HT-29 (cell line): ENCODE results near the gene UBTF. TPM values are rescaled to one million over a fixed set of nuclear protein-coding genes. Genes with fewer than 3 reads are reported as not detected.

Experiments
- DNase-seq: peaks from one replicate; pipeline ENCODE4 v3.0.0-alpha.2; 2015; ENCODE audit warnings: low spot score
- total RNA-seq: library from RNA; depleted of rRNA; stranded (reverse); fragments of >200 nt; shearing (Covaris generic); gene quantifications from 2 replicates; pipeline ENCODE4 v1.2.3, GENCODE V29; 2014

UBTF gene
- total RNA-seq, 1 experiment from 2014 or later, result 61.8 TPM

- DNase-seq, result no peak
Observed at GRCh38 chr17:44216173-44216572, 3.3 kb downstream of the UBTF start.

GRCh38 chr17:44214896-44215295 is 4.6 kb downstream of the UBTF start:
- DNase-seq, result no peak

DNA sequence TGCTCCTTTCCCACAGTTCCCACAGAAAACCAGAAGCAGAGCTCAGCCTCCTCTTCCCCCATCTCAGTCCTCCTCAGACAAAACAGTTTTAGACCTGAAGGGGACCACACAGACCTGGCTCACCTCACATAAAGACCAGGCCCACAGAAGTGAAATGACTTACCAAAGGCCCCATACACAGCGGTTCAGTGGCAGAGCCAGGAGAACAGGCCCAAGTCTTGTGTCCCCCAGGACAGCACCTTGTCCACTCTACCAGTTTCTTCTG is 5.3 kb downstream of the UBTF start:
- DNase-seq, result no peak

DNA sequence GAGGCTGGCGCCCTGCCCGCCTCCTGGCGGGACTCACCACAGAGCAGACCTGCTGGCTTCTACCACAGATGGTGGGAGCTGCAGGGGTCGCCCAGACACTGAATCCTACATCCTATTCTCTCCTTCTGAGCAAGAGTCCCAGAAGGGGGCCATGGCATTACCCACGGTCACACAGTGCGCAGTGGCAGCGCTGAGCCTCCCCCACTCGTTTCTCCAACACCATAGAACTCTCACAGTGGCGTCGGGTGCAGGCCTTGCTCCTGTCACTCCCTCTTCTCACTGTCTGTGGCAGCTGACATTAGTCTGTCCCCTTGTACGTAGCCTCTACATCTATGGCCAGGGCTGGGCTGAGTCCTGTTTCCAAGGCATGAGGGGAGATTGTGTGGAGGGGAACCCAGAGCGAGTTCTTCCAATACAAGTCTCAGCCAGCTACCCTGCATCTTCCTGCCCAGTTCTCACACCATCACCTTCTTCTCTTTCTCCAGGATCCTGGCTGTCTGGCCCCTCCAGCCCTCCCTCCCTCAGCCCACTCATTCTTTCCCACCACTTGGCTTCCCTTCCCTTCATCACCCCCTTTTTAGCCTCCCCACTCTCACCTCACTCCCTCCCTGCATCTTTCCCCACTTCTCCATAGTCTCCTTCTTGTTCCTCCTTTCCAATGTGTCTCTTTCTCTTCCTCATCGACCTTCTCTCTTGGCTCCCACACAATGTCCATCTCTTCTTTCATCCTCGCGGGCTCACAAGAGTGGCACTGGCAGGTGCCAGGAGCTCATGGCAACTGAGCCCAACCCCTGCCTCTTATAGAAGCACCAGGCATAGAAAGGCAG is 5.9 kb downstream of the UBTF start:
- DNase-seq, result no peak

DNA sequence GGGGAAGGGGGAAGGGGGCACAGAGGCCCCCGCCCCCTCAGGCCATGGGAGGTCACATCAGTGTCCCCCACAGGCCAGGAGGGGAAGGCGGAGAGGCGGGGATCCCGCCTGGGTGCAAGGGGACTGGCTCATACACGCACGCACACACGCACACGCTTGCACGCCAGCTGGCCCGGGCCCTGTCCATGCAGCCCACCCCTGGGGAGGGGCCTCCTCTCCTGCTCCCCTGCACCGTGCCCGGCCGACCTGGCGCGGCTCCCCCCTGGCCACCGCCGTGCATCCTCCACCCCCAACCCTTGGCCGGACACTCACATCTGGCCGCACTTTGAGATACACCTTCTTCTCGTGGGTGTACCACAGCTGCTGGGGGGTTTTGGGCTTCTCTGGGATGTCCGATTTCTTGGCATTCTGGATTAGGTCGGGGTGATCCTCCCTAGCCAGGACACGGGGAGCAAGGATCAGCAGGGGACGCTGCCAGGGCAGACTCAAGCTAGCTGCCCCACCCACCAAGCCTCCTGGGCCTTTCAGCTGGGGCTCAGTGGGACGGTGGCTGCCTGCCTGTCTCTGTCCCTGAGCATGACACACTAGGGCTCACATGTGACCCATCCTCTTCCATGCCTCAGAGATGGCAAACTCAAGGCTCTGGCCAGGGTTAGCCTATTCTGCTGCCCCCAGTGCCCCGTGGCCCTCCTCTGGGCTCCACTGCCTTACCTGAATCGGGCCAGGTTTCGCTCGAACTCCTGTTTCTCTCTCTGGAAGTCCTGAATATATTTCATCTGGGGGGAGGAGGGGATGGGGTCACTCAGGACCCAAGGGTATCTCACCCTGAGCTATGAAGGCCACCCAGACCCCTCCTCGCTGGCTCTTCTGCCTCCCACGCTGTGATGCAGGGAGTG is 6.7 kb downstream of the UBTF start:
- no peak for DNase-seq

GRCh38 chr17:44211281-44212265 is 7.9 kb downstream of the UBTF start:
- DNase-seq, result no peak

GRCh38 chr17:44210342-44211192 is 8.9 kb downstream of the UBTF start:
- peak; percentile 85 for DNase-seq

DNA sequence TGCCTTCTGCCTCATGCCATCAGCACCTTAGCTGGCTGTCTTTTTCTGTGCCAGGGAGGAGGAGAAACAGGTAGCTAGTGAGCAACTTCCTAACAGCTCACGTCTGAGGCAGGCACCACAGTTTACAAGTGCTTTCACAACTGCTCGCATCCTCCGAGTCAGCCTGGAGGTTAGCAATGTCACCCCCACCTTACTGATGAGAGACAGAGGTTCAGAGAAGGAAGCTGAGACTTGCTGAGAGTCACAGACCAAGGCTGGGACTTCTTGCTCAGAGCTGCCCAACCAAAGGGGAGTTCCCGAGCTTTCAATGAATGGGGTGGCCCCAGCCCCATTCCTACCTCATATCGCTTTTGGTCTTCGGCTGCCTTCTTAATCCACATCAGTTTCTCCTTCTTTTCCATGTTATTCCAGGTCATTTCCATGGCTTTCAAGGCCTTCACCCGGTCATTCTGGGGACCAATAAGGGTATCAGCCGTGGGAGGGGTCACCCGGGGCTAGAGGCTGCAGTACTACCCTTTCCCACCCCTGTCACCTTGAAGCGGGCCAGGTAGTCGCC is 9.6 kb downstream of the UBTF start:
- no peak for DNase-seq

- no peak for DNase-seq
Observed at GRCh38 chr17:44207743-44208142, 11.7 kb downstream of the UBTF start.

DNA sequence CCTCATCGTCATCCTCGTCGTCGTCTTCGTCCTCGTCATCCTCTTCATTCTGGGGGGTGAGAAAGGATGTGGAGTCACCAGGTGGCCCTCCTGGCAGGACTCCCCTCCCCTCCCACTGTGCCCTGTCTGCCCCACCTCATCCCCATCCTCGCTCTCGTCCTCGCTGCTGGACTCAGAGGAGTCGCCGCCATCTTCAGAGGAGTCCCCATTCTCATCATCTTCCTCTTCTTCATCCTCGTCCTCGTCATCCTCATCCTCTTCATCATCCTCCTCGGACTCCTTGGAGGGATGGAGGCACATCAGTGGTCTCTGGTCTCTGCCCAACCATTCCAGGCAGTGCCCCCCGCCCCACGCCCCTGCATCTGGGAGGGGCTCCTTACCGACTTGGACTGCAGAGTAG is 12.2 kb downstream of the UBTF start:
- no peak for DNase-seq

GRCh38 chr17:44206825-44207155 is 12.7 kb downstream of the UBTF start:
- DNase-seq, result no peak

DNA sequence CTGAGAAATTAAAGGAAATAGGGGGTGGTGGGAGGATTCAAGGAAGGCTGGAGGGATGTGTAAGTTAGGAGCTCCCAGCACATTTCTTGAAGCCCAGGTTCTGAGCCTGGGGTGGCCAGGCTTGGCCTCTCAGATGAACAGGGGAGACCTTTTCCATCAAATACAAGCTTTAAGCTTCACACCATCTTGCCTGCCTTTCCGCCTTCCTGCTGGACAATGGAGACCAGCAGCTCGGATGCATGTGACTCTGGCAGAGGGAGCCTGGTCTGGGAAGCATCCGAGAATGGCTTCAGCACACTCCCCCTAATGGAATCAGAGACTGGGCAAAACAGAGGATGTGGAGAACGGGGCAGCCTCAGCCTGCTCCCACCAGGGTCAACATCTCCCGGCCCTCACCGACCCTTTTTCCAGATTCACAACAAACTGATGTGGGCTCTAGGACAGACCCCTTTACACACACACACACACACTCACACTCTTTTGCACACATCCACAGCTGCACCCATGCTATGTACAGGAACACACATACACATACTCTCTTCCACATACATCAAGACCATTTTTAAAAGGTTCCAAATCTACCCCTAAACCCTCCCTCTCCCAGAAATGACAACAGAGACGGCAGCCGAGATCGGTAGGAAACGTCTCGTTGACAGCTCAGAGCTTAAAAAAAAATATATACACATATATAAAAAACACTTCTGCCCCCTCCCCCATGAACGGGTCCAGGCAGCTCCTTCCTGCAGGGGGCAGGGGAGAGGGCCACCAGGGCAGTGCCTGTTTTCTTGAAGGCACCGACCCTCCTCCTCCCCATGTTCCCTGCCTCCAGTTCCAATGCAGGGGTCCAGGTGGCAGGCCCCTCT is 13.3 kb downstream of the UBTF start:
- DNase-seq, result no peak

GRCh38 chr17:44204441-44204882 is 15.0 kb downstream of the UBTF start:
- DNase-seq, result no peak

GRCh38 chr17:44203731-44204440 is 15.6 kb downstream of the UBTF start:
- DNase-seq, result peak; percentile 58

- no peak for DNase-seq
Observed at GRCh38 chr17:44202756-44203155, 16.7 kb downstream of the UBTF start.

DNA sequence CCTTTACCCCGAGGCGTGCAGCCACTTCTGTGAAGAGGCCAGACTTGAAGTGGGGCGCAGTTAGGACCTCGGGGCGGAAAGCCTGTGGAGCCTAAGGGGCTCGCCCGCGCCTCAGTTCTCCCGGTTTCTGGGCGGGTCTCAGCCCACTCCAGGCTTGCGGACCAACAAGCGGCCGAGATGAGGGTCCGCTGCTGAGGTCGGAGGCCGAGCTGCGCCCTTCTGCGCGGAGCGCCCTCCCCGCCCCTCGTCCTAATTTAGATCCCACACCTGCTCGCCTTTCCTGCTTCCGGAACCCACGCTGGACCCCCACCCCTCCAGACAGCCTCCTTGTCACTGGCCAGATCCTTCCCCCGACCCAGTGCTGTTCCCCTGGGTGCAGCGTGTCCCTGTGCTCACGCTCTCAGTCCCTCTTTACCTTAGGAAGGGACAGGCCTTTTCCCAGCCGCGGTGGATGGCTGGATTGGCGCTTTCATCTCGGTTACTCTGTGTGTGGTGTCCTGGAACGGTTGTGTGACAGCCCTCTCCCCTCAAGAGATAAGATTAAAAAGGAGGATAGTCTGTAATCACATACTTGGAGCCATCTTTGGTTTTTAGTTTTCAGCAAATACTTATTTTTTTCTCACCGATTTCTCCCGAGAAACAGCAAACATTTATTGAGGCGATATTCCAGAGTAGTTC is 18.9 kb downstream of the UBTF start:
- DNase-seq, result no peak

DNA sequence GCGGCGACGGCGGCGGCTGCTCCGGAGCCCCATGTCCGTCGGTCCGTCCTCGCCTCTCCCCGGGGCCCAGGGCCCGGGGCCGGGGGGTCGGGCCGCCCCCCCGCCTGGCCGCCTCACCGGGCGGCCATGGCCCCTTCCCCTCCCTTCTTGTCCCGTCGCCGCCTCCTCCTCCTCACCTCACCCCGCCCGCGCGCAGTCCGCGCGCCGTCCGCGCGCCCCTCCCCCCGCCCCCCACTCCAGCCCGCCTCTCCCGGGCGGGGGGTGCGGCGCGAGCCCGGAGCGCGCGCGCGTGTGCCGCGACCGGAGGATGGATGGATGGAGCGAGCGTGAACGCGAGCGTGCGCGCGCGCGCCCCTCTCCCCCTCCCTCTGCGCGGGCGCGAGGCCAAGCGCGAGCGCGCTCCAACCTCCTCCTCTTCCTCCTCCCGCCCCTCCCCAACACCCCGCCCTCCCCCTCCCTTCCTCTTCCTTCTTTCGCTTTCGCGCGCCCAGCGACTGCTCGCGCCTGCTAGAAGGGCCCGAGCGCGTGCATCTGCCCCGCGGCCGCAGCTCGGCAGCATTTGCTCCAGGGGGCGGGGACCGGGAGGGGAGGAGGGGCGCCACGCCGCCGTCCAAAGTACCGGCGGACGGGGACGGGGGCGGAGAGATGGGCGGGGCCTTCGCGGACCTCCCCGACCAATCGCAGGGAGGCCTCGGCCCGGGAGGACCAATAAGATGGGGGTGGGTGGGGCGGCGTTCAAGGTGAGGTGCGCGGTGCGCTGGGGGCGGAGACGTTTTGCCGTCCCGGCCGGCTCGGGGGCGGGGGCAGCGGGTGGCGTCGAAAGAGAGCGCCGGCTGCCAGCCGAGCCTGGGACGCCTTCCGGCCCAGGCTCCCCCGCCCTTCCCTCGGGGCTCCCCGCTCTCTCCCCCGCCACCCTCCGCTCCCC is 19.7 kb downstream of the UBTF start, which contains the start of gene ATXN7L3:
ATXN7L3 (minus strand) TSS at position 332 of the 925 bp plus-strand sequence. CDS start 1,814 bp downstream, outside the sequence.
- DNase-seq, result peak; percentile 97
